ENCODE results near the gene PRSS56.
"Not testable (repeated sequence)": the region's sequence is repeated elsewhere in the genome, so short reads cannot be mapped to it uniquely, and the experiment has no call there.

The PRSS56 gene

DNA sequence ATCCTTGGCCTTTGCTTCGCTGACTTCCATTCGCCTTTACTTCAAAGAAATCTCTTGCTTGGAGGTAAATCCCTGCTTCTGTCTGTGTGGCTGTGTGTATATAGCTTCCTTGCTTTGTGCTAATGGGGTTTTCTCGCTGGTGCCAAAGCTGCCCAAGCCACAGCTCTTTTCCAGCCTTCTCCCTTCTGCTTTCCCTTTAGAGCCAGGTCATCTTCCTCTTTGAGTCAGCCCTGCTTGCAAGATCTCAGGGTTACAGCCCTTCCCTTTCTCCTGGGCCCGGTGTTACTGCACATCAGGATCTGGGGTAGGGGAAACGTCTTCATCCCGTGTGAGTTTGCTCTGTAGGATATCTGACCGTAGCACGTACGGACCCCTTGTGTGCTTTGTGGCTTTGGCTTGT lies 49.4 kb downstream of the PRSS56 start:
- H2BK15ac ChIP-seq (ENCODE audit: low read depth, poor library complexity, severe bottlenecking) = no peak overlapping the region
- H3K79me1 ChIP-seq (replicated peaks; ENCODE audit: low read length, poor library complexity, severe bottlenecking) = peaks cover 31% of the 10 kb centered on the region
- H4K91ac ChIP-seq (ENCODE audit: low read length) = no peak overlapping the region
- no peaks in the 10 kb centered on the region for H3K9me3 ChIP-seq (ENCODE audit: control insufficient read depth, low read length)
- H2AFZ ChIP-seq (ENCODE audit: low read depth, low read length) = no peak overlapping the region
- no peak overlapping the region for H2AK5ac ChIP-seq (ENCODE audit: low read length, severe bottlenecking)
- no peak overlapping the region for H3K4ac ChIP-seq (ENCODE audit: low read depth in 1 of 2, low read length in 2 of 2)
- H3K9ac ChIP-seq (ENCODE audit: low read length) = no peak overlapping the region
- WGBS = 98% methylated on average over 9 of the region's 9 CpGs
- no peak overlapping the region for H3K4me3 ChIP-seq (ENCODE audit: insufficient read depth in 1 of 2, low read depth in 1 of 2, low read length in 2 of 2)
- peaks cover 9% of the 10 kb centered on the region for H3K4me1 ChIP-seq (ENCODE audit: control insufficient read depth, insufficient read depth, low read depth, low read length)
- no peak overlapping the region for H3K23ac ChIP-seq (ENCODE audit: low read length in 2 of 2)
- H3K27me3 ChIP-seq (ENCODE audit: control insufficient read depth in 1 of 2, insufficient read depth in 1 of 2, low read length in 2 of 2) = no peaks in the 10 kb centered on the region
- H2BK120ac ChIP-seq (ENCODE audit: low read depth, low read length) = no peak overlapping the region
- H3K36me3 ChIP-seq (ENCODE audit: control insufficient read depth in 1 of 2, insufficient read depth in 2 of 2, low read depth in 1 of 2, low read length in 2 of 2) = peaks cover 44 to 85% of the 10 kb centered on the region in 2 experiments
- no peak overlapping the region for H2BK12ac ChIP-seq (ENCODE audit: low read length in 2 of 2)
- H3K14ac ChIP-seq (ENCODE audit: low read length in 2 of 2) = no peak overlapping the region
- H3K27ac ChIP-seq (ENCODE audit: low read length, poor library complexity, severe bottlenecking) = no peak overlapping the region
- H2BK5ac ChIP-seq (ENCODE audit: low read depth, low read length, poor library complexity, severe bottlenecking) = no peak overlapping the region
- no peak overlapping the region for H3K4me2 ChIP-seq (ENCODE audit: low read length, poor library complexity, severe bottlenecking)
- no peak for DNase-seq
- H4K8ac ChIP-seq (ENCODE audit: low read length) = no peak overlapping the region
- no peak overlapping the region for H3K18ac ChIP-seq (ENCODE audit: low read depth in 1 of 2, low read length in 2 of 2)

DNA sequence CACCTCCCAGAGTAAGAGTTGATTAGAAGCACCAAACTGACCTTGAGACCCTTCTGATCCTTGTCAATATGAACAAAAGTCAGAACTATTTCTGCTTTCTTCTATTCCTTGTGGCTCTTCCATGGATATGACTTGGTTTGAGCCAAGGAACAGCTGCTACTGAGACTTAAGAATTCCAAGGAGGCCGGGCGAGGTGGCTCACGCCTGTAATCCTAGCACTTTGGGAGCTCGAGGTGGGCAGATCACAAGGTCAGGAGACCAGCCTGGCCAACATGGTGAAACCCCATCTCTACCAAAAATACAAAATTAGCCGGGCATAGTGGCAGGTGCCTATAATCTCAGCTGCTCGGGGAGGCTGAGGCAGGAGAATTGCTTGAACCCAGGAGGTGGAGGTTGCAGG lies 50.3 kb downstream of the PRSS56 start:
- not testable (repeated sequence) for H3K9me3 ChIP-seq (ENCODE audit: control insufficient read depth, low read length); H2BK12ac ChIP-seq (ENCODE audit: low read length in 2 of 2); H3K4me3 ChIP-seq (ENCODE audit: insufficient read depth in 1 of 2, low read depth in 1 of 2, low read length in 2 of 2); H4K91ac ChIP-seq (ENCODE audit: low read length); H2BK5ac ChIP-seq (ENCODE audit: low read depth, low read length, poor library complexity, severe bottlenecking); H3K27ac ChIP-seq (ENCODE audit: low read length, poor library complexity, severe bottlenecking); DNase-seq; H3K18ac ChIP-seq (ENCODE audit: low read depth in 1 of 2, low read length in 2 of 2); H3K23ac ChIP-seq (ENCODE audit: low read length in 2 of 2); H3K27me3 ChIP-seq (ENCODE audit: control insufficient read depth in 1 of 2, insufficient read depth in 1 of 2, low read length in 2 of 2); H2AFZ ChIP-seq (ENCODE audit: low read depth, low read length); H2AK5ac ChIP-seq (ENCODE audit: low read length, severe bottlenecking); H2BK15ac ChIP-seq (ENCODE audit: low read depth, poor library complexity, severe bottlenecking); H3K4ac ChIP-seq (ENCODE audit: low read depth in 1 of 2, low read length in 2 of 2); H2BK120ac ChIP-seq (ENCODE audit: low read depth, low read length); H3K9ac ChIP-seq (ENCODE audit: low read length); H3K14ac ChIP-seq (ENCODE audit: low read length in 2 of 2); H3K4me1 ChIP-seq (ENCODE audit: control insufficient read depth, insufficient read depth, low read depth, low read length); H4K8ac ChIP-seq (ENCODE audit: low read length); H3K4me2 ChIP-seq (ENCODE audit: low read length, poor library complexity, severe bottlenecking)
- WGBS = 100% methylated on average over 4 of the region's 6 CpGs
- H3K36me3 ChIP-seq (ENCODE audit: control insufficient read depth in 1 of 2, insufficient read depth in 2 of 2, low read depth in 1 of 2, low read length in 2 of 2) = peaks cover 41 to 86% of the 10 kb centered on the region in 2 experiments
- H3K79me1 ChIP-seq (replicated peaks; ENCODE audit: low read length, poor library complexity, severe bottlenecking) = peaks cover 32% of the 10 kb centered on the region

DNA sequence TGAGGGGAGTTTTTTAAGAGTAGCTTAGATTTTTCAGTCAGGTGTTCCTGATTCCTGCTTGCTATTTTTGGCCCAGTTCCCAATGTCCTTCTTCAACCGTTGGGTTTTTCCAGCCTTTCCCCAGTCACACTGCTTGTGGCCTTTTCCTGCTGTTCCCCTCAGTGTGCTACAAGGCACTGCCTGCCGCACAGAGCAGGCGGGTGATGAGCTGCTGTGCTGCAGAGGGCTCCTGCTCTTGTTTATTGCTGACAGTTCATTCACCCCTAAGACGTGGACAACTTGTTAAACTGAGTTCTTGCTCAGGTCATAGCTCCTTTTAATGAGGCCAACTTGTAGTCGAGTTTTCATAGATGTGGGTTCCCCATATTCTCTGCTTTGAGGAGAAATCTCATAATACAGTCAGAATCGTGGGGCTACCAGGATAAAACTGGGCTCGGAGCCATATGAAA lies 50.9 kb downstream of the PRSS56 start:
- H3K4me3 ChIP-seq (ENCODE audit: insufficient read depth in 1 of 2, low read depth in 1 of 2, low read length in 2 of 2) = no peak overlapping the region
- whole genome bisulfite sequencing = 96% methylated on average over 7 of the region's 7 CpGs
- no peak overlapping the region for H2BK5ac ChIP-seq (ENCODE audit: low read depth, low read length, poor library complexity, severe bottlenecking)
- H3K18ac ChIP-seq (ENCODE audit: low read depth in 1 of 2, low read length in 2 of 2) = no peak overlapping the region
- H3K4ac ChIP-seq (ENCODE audit: low read depth in 1 of 2, low read length in 2 of 2) = no peak overlapping the region
- H3K23ac ChIP-seq (ENCODE audit: low read length in 2 of 2) = no peak overlapping the region
- no peak overlapping the region for H2AFZ ChIP-seq (ENCODE audit: low read depth, low read length)
- H4K8ac ChIP-seq (ENCODE audit: low read length) = no peak overlapping the region
- no peak overlapping the region for H2AK5ac ChIP-seq (ENCODE audit: low read length, severe bottlenecking)
- peaks cover 32% of the 10 kb centered on the region for H3K79me1 ChIP-seq (replicated peaks; ENCODE audit: low read length, poor library complexity, severe bottlenecking)
- H3K9me3 ChIP-seq (ENCODE audit: control insufficient read depth, low read length) = no peaks in the 10 kb centered on the region
- no peak overlapping the region for H4K91ac ChIP-seq (ENCODE audit: low read length)
- H3K4me2 ChIP-seq (ENCODE audit: low read length, poor library complexity, severe bottlenecking) = no peak overlapping the region
- H2BK12ac ChIP-seq (ENCODE audit: low read length in 2 of 2) = no peak overlapping the region
- H3K27me3 ChIP-seq (ENCODE audit: control insufficient read depth in 1 of 2, insufficient read depth in 1 of 2, low read length in 2 of 2) = no peaks in the 10 kb centered on the region
- no peak overlapping the region for H2BK120ac ChIP-seq (ENCODE audit: low read depth, low read length)
- no peak overlapping the region for H2BK15ac ChIP-seq (ENCODE audit: low read depth, poor library complexity, severe bottlenecking)
- H3K14ac ChIP-seq (ENCODE audit: low read length in 2 of 2) = no peak overlapping the region
- no peak overlapping the region for H3K9ac ChIP-seq (ENCODE audit: low read length)
- H3K4me1 ChIP-seq (ENCODE audit: control insufficient read depth, insufficient read depth, low read depth, low read length) = peaks cover 9% of the 10 kb centered on the region
- H3K27ac ChIP-seq (ENCODE audit: low read length, poor library complexity, severe bottlenecking) = no peak overlapping the region
- DNase-seq = no peak
- peaks cover 35 to 82% of the 10 kb centered on the region in 2 experiments for H3K36me3 ChIP-seq (ENCODE audit: control insufficient read depth in 1 of 2, insufficient read depth in 2 of 2, low read depth in 1 of 2, low read length in 2 of 2)

DNA sequence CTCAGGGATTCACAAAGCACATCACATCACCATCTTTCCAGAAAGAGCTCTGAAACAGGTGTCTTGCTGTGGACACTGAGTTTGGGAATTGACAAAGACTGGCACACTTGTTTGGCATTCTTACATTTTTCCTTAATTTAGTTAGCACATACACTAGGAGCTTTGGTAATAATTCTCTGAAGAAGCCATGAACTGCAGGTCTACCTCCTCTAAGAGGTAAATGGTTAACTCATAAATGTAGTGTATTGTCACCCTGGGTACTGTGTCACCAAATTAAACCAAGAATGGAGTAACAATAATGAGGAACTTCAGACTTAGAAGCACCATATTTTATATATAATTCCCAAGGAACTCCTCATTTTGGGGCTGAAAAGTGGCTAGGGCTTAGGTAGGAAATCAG lies 52.9 kb downstream of the PRSS56 start:
- Histone ChIP-seq H3K4me3 (ENCODE audit: insufficient read depth in 1 of 2, low read depth in 1 of 2, low read length in 2 of 2) (no peak overlapping the region), H3K27me3 (ENCODE audit: control insufficient read depth in 1 of 2, insufficient read depth in 1 of 2, low read length in 2 of 2) (no peaks in the 10 kb centered on the region), H4K8ac (ENCODE audit: low read length) (no peak overlapping the region), H3K4ac (ENCODE audit: low read depth in 1 of 2, low read length in 2 of 2) (no peak overlapping the region), H2BK15ac (ENCODE audit: low read depth, poor library complexity, severe bottlenecking) (no peak overlapping the region), H3K27ac (ENCODE audit: low read length, poor library complexity, severe bottlenecking) (no peak overlapping the region), H2BK12ac (ENCODE audit: low read length in 2 of 2) (no peak overlapping the region), H4K91ac (ENCODE audit: low read length) (no peak overlapping the region), H2BK5ac (ENCODE audit: low read depth, low read length, poor library complexity, severe bottlenecking) (no peak overlapping the region), H2AFZ (ENCODE audit: low read depth, low read length) (no peak overlapping the region), H3K79me1 (replicated peaks; ENCODE audit: low read length, poor library complexity, severe bottlenecking) (peaks cover 26% of the 10 kb centered on the region), H3K23ac (ENCODE audit: low read length in 2 of 2) (no peak overlapping the region), H2BK120ac (ENCODE audit: low read depth, low read length) (no peak overlapping the region), H3K9ac (ENCODE audit: low read length) (no peak overlapping the region), H3K9me3 (ENCODE audit: control insufficient read depth, low read length) (no peaks in the 10 kb centered on the region), H3K36me3 (ENCODE audit: control insufficient read depth in 1 of 2, insufficient read depth in 2 of 2, low read depth in 1 of 2, low read length in 2 of 2) (peaks cover 25 to 69% of the 10 kb centered on the region in 2 experiments), H2AK5ac (ENCODE audit: low read length, severe bottlenecking) (no peak overlapping the region), H3K4me2 (ENCODE audit: low read length, poor library complexity, severe bottlenecking) (no peak overlapping the region), H3K14ac (ENCODE audit: low read length in 2 of 2) (no peak overlapping the region), H3K18ac (ENCODE audit: low read depth in 1 of 2, low read length in 2 of 2) (no peak overlapping the region), H3K4me1 (ENCODE audit: control insufficient read depth, insufficient read depth, low read depth, low read length) (peaks cover 9% of the 10 kb centered on the region)
- DNase-seq = no peak
